IMR-90 (cell line): ENCODE data around the gene RMC1.

Experiments used
- CEBPB ChIP-seq: IDR thresholded peaks from 2 replicates; pipeline ENCODE4 v1.6.1; 2012; ENCODE audit warnings: low read depth, low read length, improper control_type of control experiment
- FOS ChIP-seq: fragments of 150-350 bp; IDR thresholded peaks from 2 replicates; pipeline ENCODE4 v1.6.1; 2016; ENCODE audit warnings: low read depth, low read length
- MAZ ChIP-seq: IDR thresholded peaks from 2 replicates; pipeline ENCODE4 v1.6.1; 2012; ENCODE audit warnings: low read depth, mild to moderate bottlenecking, low read length, improper control_type of control experiment, moderate library complexity, borderline replicate concordance
- MXI1 ChIP-seq: IDR thresholded peaks from 2 replicates; pipeline ENCODE4 v1.6.1; 2012; ENCODE audit warnings: low read depth, mild to moderate bottlenecking, low read length, moderate library complexity, borderline replicate concordance
- POLR2A ChIP-seq: IDR thresholded peaks from 2 replicates; pipeline ENCODE4 v1.6.1; 2012; ENCODE audit warnings: mild to moderate bottlenecking, low read depth, low read length
- TF ChIP-seq, protein P1 (sequence below): conservative IDR thresholded peaks from 2 replicates; pipeline ENCODE4 v1.5.1; 2012; ENCODE audit warnings: mild to moderate bottlenecking, low read depth, low read length, improper control_type of control experiment

GRCh38 chr18:23550898-23551297 is 47.6 kb downstream of the RMC1 start:
- TF ChIP-seq, protein P1, sequence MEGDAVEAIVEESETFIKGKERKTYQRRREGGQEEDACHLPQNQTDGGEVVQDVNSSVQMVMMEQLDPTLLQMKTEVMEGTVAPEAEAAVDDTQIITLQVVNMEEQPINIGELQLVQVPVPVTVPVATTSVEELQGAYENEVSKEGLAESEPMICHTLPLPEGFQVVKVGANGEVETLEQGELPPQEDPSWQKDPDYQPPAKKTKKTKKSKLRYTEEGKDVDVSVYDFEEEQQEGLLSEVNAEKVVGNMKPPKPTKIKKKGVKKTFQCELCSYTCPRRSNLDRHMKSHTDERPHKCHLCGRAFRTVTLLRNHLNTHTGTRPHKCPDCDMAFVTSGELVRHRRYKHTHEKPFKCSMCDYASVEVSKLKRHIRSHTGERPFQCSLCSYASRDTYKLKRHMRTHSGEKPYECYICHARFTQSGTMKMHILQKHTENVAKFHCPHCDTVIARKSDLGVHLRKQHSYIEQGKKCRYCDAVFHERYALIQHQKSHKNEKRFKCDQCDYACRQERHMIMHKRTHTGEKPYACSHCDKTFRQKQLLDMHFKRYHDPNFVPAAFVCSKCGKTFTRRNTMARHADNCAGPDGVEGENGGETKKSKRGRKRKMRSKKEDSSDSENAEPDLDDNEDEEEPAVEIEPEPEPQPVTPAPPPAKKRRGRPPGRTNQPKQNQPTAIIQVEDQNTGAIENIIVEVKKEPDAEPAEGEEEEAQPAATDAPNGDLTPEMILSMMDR: no peak
- TF ChIP-seq POLR2A: no peak
- TF ChIP-seq MXI1: no peak
- TF ChIP-seq CEBPB: no peak
- no peak for TF ChIP-seq FOS
- no peak for TF ChIP-seq MAZ
